Measurements from ENCODE around the gene GID8.

DNA sequence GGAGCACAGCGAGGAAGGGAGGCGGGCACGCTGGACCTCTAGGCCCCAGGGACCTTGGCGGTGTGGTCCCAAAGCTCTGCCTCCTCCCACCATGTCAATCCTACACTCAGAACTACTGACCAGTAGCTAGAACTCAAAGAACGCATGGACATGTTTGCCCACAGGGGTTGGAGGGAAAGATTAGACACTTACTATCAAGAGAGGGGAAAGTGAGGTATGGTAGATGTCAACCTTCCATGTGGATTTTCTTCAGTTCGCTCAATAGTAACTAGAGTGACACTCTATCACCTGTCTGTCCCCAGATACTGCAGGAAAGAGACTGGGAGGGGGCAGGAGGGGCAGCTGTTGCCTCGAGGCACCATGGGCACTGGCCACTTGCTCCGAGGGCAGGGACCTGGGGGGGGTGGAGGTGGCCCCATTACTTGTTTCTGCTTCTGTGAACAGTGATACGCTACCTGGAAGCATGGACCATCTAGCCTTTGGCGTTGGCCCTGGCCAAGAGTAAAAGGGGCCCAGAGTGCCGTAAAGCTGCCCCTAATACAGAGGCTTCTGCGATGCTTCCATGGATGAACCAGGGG lies 10.7 kb upstream of the GID8 start:
- TF ChIP-seq, protein P1, sequence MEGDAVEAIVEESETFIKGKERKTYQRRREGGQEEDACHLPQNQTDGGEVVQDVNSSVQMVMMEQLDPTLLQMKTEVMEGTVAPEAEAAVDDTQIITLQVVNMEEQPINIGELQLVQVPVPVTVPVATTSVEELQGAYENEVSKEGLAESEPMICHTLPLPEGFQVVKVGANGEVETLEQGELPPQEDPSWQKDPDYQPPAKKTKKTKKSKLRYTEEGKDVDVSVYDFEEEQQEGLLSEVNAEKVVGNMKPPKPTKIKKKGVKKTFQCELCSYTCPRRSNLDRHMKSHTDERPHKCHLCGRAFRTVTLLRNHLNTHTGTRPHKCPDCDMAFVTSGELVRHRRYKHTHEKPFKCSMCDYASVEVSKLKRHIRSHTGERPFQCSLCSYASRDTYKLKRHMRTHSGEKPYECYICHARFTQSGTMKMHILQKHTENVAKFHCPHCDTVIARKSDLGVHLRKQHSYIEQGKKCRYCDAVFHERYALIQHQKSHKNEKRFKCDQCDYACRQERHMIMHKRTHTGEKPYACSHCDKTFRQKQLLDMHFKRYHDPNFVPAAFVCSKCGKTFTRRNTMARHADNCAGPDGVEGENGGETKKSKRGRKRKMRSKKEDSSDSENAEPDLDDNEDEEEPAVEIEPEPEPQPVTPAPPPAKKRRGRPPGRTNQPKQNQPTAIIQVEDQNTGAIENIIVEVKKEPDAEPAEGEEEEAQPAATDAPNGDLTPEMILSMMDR (IDR thresholded peaks at IDR 0.05) = no peak
- TF ChIP-seq POLR2A (IDR thresholded peaks at IDR 0.05; ENCODE audit: low read depth) (no peak), POLR2AphosphoS5 (IDR thresholded peaks at IDR 0.05) (no peak)

All from esophagus muscularis mucosa (tissue), 3 donors.